Ureter (tissue), 1 donor: ENCODE data around the gene CEP112. TPM values are rescaled to one million over a fixed set of nuclear protein-coding genes. Genes with fewer than 3 reads are reported as not detected.

Source experiments
- DNase-seq: peaks from one replicate; pipeline ENCODE4 v3.0.0-alpha.2; 2020; ENCODE audit warnings: low spot score
- total RNA-seq: library from RNA; stranded (reverse); gene quantifications from one replicate; pipeline ENCODE4 v1.2.4, GENCODE V29; 2023
- donor health status: DM: yes; HTN: yes; CAD: no.

The CEP112 gene
- total RNA-seq, result 18.0 TPM

DNA sequence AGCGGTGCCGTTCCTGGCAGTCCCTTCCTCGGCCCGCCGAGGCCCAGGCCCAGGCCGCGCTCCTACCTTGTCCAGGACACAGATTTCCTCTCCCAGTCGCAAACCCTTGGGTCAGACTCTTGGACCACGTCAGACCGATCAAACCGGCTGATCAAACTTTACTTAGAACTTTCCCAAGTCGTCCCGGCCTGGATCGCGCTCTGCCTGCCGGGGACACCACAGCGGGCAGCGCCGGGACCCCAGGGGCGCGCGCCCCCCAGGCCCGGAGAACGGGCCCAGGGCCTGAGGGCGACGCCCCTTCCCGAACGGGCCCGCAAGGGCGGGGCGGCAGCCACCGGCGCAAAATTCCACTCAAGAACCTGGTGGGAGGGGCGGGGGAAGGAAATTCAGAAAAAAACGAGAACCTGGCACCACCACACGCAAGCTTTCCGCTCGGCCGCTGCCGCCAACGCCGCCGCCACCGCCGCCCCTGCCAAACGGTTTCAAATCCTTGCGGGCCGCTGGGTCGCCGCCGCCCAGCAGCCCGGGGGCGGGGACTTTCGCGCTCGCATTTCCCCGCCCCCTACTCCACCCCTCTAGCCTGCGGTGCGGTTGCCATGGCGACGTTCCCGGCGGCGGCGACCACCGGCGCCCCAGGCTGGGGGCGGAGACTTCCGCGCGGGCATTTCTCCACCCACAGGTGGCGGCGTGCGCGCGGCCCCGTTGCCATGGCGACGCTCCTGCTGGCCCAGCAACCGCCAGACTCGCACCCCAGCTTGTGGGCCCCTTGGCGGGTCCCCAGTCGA lies at the start of gene CEP112:
CEP112 (minus strand) TSS at position 541 of the 785 bp plus-strand sequence.
- peak; percentile 75 for DNase-seq

DNA sequence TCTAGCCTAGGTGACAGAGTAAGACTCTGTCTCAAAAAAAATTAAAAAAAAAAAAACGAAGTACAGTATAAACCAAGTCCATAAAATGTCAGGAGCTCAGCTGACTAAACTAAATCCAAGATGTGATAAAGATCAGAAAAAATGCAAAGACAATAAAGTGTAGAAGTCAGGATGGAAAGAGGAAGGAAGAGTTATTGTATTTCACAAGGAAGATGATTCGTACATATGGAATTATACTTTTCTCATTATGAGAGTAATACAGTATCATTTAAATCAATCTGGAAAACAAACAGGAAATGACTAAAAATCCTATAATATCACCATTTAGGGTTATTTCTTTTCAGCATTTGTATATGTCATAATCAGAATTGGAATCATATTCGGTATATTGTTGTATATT lies 48.7 kb upstream of the CEP112 start:
- DNase-seq, result no peak

DNA sequence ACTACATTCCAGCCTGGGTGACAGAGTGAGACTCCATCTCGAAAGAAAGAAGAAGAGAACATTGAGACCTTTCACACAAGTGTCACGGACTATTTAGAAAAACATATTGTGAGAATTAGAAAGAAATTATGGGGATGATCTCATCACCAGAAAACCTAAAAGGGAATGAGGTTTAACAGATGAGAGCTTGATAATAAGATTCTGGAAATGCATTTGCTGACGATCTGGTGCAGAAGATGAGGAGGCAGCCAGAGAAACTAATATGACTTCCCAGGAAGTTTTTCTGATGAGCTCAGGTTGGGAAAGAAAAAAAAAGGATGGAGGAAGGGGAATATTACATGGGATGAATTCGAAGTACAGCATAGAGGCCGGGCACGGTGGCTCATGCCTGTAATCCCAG lies 48.1 kb upstream of the CEP112 start:
- no peak for DNase-seq

DNA sequence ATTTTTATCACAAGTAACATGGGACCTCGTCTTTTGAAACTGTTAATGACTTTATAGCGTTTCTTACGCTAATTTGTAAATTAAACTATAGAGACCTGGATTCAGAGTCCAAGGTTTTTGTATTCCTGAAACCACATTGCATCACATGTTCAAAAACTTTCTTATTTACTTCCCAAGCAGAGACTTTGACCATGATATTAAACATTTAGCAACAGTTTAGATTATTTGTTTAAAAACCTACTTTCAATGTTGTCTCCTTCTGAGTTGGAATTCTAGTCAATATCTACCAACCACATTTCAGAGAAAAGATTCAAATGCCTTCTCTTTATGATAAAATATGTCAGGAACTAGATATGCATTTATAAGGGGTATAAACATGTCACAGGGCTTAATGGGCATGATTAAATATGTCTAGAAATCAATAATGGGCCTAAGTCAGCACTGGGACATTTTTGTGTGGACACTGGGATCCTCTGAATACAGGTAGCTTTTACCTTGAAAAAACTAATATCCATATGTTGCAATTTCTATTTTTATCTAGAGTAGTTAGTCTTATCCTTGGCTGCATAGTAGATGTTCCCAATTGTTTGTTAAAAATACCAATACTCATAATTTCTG lies 43.6 kb upstream of the CEP112 start:
- no peak for DNase-seq

DNA sequence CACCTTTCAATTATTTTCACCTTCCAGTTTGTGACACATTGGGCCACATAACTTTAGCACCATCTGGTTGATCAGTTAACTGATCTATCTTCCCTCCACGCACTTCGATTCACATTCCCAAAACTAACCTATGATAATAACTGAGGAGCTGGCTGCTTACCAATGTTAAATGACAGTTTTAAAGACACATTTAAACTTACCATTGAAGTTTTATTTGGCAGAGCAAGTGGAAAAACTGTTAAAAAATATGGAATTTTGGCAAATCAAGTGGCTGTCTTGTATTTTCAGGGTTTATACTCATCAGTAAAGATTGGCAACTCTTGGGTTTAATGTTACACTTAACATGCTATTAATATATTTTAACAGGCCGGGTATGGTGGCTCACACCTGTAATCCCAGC lies 42.7 kb upstream of the CEP112 start:
- no peak for DNase-seq

DNA sequence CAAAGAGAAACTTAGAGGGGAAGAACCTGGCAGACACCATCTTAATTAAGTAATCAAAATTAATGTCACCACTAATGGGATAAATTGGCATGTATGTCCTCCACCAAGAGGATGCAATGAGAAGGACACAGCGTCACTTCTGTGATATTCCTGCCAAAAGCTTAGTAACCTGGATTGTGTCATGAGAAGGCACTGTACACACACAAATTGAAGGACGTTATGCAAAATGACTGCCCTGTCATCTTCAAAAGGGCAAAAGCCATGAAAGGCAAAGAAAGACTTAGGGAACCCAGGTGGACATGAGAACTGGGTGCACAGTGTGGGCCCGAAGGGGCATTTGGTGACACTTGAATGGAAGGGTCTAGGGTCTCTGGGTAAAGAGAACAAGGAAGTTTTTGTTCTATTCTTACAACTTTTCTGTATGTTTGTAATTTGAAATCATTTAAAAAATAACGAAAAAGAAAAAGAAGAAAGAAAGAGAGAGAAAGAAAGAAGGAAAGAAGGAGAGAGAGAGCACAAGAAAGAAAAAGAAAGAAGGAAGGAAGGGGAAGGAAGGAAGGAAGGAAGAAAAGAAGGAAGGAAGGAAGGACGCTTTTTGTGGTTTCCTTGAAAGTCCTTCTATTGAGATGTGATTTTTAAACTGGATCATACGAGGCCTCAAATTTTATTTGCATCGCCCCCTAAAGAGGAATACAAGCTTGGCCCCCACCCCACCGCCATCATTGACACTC lies 41.3 kb upstream of the CEP112 start:
- DNase-seq, result no peak

DNA sequence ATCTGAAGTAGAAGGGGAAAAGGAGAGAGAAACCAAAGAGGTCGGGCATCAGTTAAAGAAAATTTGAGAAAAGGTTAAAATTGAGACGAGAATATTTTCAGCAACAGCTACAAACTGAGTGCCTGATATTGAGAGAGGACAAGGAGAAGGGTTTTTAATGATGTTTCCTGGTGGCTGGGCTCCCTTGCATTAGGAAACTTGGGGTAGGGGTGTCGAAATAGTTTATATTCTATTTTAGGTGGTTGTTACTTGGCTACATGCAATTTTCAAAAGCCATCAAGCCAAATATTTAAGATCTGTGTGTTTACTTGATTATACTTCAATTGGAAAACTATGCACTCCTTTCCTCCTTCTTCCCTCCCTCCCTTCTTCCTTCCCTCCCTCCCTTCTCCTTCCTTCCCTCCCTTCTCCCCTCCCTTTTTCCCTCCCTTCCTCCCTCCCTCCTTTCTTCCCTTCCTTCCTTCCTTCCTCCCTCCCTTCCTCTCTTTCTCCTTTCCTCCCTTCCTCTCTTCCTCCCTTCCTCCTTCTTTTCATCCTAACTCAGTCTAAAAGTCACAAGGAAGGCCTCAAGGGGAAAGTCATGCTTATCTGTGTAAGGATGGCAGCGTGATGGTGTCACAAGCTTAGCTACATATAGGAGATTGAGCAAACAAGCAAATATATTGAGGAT lies 39.1 kb upstream of the CEP112 start:
- DNase-seq, result no peak

DNA sequence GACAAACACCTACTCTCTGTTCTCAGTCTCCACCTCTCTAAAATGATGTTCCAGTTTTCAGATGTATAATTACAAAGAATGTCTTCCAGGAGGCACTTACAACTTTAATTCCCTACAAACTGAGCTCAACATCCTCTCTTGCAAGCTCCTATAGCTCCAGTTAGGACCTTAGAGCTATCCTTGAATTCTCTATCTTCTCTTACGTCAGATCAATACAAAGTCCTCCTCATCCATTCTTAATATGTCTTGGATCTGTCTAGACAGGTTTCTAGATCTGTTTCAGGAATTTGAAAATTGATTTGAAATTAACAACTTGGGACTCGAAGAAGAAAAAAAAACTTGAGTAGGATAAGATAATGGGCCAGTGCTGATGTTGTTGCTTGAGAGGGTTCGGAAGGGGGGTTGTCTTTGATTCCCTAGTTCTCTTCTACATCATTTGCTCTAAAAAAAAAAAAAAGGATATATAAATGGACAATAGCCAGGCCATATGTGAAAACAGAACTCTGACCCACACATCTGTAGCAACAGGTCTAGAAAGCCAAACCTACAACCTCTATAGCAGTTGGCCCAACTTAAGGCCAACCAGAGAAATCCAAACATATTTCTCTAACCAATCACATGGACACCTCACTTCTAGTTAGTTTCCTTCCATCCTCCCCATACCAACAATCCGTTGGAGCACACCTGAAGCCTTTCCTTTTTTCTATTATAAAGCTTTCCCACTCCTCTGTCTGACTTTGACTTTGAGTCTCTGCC lies 38.0 kb upstream of the CEP112 start:
- no peak for DNase-seq

DNA sequence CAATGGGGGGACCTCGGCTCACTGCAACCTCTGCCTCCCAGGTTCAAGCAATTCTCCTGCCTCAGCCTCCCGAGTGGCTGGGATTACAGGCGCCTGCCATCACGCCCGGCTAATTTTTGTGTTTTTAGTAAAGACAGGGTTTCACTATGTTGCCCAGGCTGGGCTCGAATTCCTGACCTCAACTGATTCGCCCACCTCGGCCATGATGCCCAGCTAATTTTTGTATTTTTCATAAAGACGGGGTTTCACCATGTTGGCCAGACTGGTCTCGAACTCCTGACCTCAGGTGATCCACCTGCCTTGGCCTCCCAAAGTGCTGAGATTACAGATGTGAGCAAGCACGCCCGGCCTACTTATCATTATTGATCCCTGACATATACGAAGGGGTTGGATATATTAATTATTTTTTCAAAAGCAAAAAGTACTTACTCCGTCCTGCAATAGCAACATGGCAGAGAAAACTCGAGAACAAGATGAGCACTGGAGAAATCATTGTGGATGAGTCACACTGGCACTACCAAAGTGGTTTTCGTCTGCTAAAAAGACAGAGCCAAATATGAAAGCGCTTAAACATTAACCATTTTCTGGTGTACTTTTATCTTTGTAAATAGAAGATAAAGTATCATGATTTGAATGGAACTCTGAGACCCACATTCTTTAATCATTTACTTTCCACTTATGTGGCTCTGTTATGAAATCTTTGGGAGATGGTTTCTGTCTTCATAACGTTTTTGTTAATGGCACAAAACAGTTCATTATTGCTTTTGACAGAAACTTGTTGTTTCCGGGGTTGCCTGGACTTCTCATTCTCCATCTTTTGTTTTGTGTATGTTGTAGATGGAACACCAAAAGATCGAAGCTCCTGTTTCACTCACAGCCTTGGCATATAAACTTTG lies 37.2 kb upstream of the CEP112 start, which contains the start of gene APOH:
APOH (minus strand) TSS at position 529 of the 896 bp plus-strand sequence; CDS start at position 493, 36 bp downstream.
- no peak for DNase-seq

DNA sequence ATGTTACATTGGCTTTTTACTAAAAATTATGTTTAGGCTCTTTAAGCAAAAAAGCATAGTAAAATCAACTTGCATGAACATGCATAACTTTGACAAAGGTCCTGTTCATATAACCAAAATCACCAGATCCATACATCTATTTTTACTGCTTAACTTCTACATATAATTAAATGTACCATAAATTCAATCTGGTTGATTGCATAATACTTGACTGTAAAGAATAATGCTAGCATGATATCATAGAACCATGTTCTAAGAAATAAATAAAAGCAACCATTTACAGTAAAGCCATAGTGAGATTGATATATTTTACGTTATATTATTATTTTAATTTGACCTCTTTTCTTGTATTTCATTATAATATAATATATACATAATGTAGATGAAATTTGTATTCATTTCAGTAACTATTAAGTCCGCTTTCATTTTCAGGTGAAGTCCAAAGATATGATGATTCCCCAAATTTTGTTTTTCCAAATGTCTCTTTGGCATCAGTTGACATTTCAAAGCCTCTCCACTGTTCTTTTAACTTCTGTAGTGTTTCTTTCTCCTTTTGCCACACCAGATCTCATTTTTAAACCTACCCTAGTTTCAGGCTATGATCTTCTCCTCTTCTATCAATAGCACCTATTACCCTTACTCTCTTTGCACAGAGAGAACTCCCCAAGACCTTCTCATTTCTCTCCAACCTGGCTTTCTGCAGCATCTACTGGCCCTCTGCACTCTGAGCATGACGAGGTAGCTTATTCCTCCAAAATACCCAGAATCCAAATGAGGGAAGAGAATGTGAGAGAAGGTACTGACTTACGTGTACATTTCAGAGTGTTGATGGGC lies 35.5 kb upstream of the CEP112 start:
- no peak for DNase-seq

DNA sequence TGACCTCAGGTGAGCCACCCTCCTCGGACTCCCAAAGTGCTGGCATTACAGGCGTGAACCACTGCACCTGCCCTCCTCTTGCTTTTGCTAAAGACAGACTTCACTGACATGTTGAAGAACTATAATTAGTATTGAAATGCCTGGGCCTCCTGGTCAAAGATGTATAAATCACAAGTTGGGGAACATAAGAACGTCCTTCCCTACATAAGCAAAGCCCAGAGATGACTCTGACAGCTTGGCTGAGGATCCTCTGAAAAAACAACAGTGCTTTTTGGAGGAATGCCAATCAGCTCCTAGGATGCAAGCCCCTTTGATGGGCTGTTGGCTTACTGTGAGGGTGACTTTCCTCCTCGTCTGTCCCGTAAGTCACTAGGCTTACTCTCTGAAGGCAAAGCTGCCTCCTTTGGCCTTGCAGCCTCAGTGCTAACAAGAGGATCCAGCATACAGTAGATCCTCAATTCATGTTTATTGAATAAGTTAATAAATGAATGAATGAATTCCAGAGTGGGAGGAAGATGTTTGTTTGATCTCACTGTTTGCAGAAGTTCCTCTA lies 30.9 kb upstream of the CEP112 start:
- DNase-seq, result no peak

DNA sequence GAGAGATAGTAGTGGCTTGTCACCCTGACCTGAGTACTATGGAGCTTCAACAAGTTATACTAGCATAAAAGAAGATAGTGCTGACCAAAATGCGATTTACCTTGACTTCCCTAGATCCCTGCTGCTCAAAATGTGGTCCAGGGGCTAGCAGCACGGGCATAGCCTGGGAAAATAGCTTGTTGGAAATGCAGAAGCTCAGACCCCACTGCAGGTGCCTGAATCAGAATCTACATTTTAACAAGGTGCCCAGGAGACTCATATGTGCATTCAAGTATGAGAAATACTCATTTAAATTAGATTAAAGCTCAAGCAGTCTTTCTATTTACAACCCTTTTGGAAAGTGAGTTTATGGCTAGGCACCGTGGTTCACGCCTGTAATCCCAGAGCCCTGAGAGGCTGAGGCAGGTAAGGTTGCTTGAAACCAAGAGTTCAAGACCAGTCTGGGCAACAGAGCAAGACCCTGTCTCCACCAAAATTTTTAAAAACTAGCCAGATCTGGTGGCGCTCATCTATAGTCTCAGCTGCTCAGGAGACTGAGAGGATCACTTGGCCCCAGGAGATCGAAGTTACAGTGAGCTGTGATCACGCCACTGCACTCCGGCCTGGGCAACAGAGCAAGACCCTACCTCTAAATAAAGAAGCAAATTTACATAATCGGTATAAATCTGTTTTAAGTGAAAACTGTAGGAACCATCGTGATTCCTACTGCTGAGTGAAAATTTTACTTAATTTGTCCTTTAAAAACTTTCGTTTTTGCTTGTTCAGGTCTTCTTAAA lies 30.0 kb upstream of the CEP112 start:
- no peak for DNase-seq

DNA sequence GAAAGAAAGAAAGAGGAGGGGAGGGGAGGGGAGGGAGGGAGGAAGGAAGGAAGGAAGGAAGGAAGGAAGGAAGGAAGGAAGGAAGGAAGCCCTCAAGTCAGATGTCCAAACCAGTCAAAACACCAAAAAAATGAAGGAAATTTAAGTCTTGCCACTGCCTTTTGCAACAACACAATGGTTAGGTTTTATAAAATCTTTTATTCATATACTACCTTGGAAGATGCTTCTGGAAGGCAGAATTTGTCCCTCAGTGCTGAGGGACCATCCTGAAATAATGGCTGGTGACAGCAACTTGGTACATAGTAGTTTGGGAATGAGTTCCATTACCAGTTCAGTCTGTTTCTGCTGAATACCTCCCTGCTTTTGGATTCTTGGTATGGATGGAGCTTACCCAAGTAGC lies 29.4 kb upstream of the CEP112 start:
- DNase-seq, result no peak

DNA sequence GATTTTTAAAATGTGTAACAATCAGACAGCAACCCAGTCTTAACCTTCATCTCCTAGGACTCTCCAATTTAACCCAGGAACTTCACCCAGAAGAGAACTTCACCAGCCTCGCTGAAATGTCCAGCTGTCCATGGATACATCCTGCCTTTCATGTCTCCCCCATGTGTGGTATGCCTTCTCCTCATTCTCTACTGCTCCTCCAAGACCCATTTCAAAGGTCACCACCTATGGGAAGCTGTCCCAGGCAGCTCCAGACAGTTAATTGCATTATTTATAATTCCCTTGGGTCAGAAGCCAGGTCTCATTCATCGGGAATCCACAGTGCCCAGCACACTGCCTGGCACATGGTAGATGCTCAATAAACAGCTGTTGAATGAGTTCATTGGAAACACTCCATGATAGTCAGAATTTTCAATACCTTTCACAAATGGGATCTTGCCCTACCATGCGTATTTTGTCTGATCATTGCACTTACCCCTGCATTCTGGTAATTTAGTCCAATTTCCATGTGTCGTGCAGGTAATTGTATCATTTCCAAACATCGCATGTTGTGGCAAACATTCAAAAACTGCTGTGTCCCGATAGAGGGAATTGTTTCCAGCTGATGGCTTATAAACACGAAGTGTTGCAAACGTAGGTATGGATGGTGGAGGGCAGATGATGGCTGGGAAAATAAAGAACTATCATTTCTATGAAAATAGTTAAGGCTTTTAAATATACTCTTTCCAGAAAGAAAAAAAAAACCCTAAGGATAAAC lies 28.3 kb upstream of the CEP112 start:
- DNase-seq, result no peak

DNA sequence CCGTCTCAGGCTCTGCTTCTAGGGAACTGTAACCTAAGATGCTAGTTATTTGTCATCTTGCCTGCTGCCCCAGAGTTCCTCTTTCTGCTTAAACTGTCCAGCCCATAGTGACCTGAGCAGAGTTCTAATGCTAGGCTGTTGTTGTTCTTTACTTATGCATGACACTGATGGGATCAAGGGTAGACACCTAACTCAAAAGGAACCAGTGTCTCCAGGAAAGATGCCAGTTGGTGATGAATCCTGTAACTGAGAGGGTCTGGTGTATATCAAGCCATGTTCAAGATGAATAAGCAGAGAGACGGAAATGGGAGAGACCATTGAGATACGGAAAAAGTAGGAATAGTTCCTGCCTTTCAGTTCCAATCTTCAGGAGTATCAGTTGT lies 23.6 kb upstream of the CEP112 start:
- DNase-seq, result no peak

DNA sequence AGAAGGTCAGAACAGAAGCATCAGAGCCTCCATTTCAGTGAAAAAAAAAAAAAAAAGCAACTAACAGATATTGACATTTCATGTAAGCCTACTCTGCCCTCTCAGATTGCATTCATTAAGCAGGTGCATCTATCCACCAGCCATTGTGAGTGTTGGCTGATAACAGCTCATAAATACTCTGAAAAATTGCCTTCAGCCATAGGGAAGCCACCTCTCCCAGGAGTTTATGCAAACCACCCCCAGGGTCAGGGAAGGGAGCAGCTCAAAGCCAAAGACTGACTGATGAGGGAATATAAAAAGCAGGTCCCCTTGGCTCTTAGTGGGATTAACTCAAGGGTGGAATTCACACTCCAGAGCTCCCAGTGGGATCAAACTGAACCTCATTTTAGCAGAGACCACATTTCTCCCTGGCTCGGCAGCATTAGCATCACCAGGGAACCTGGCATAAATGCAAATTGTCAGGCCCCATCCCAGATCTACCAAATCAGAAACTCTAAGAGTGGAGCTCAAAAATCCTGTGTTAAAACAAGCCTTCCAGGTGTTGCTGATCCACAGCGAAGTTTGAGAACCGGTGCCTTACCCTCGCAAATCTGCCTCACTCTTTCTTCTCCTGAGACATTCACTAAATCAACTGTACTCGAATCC lies 23.1 kb upstream of the CEP112 start:
- DNase-seq, result no peak
